NCI-H2107 treated with DMSO at 0.1 percent for 48 hours (cell line): ENCODE results near the gene KIAA1755.

Experiments
- DNase-seq: peaks from one replicate; lab custom pipeline; 2025; ENCODE audit not compliant: unreplicated experiment; lab: John Stamatoyannopoulos, UW

Gene KIAA1755

DNA sequence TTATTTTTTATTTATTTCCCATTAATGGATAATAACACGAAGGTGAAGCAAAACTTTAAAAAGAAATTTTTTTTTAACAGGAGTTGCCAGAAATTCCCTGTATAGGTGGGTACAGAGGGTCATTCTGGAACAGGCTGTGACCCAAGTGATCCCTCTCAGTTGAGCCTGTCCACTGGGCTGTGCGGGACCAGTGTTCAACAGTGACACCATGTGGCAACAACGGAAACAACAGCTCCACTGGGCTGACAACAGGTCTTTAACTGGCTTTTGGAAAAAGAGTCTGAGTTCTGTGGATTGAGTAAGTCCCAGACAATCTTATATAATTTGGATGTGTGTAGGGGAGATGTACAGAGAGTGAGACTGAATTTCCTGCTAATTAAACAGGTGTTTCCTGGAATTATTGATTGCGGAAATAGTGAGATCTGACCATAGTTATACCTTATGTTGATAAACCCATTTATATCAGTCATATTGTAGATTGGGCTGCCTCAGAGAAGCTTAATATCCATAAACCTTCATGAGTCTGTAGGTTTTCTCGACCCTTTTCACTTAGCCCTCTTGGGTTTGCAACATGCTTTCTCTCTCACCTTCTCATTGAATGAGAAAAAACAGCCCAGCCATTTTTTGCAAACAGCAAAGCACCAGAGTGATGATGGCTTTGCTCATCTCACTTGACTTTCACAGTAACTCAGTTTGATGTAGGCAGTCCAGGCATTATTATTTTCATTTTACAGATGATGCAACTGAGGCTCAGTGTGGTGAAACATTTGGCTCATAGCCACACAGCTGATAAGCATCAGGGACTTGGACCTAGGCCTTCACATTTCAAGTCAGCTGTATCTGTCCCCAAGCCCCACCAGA is 17.5 kb downstream of the KIAA1755 start:
- DNase-seq: no peak

DNA sequence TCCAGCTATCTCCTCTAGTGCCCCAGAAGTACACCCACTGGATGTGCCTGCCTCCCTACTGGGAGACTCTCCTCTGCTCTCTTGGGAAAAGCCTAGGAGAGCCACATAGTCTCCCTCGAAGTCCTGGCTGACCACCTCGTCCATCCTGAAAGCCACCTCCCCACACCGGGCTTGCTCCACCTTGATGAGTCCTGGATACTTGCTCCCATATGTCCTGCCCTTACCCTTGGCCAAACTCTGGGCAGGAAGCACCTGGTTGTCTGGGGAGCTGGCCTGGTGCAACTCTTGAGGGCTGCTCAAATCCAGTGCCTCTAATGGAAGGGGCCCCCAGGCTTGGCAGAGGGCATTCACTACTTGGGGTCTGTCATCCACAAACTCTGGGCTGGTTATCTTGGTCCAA is 19.3 kb downstream of the KIAA1755 start:
- no peak for DNase-seq

DNA sequence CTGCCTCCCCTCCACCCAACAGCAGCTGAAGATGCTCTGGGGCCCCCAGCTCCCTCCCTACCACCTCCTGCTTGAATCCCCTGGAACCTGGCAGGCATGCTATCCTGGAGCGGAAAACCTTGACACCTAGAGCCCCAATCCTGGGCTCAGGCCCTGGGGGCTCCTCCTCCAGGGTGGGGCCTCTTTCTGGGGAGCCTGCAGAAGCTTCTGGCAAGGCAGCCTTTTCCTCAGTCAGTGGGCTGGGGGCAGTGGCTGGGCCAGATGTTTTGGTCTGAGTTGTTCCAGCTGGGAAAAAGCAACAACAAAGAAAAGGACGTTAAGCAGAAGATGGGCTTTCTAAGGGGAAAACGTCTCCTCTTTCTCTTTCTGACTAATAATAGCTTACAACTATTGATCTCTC is 21.1 kb downstream of the KIAA1755 start:
- DNase-seq: no peak

GRCh38 chr20:38238829-38239228 is 21.7 kb downstream of the KIAA1755 start:
- no peak for DNase-seq

DNA sequence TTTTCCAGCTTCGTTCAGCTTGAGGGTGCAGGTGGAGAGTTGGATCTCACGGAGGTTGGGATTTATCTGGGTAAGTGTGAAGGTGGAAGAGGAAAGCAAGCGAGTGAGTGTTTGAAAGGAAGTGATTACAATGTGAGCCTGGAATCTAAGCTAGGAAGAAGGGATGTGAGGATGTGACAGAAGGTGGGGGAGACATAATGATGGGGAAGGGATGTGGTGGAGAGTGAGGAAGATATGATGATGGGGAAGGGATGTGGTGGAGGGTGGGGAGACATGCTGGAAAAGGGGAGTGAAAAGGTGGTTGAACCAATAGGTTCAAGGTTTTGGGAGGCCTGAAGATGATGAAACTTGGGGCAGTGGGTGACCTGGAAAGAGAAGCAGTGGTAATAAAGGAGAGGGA is 23.2 kb downstream of the KIAA1755 start:
- no peak for DNase-seq

DNA sequence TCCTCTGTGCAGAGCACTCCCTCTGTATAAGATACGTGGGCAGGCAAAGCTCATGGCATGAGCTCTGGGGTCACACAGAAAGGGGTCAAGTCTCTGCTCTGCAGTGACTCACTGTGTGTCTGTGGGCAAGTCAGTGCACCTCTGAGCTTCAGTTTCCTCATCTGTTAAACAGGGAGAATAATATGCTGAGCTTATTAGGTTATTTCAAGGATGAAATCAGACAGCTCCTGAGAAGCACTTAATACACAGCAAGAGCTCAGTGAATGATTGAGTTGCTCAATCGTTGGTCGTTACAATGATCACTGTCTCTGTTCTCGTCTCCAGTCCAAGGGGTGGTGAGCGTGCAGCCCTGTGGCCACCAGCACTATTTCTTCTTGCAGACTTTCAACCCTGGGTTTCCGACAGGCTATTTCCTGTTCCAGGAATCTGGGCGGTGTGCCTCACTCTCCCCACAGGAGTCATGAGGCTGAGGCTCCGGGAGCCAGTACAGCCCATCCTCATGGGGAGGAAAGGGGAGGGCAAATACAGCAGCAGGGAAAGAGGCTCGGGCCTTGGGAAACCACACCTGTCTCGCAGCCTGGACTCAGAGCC is 28.9 kb downstream of the KIAA1755 start:
- no peak for DNase-seq

- DNase-seq: no peak
These were observed 29.5 kb downstream of the KIAA1755 start for GRCh38 chr20:38230957-38231526.

GRCh38 chr20:38230253-38230551 is 30.3 kb downstream of the KIAA1755 start:
- DNase-seq: no peak

DNA sequence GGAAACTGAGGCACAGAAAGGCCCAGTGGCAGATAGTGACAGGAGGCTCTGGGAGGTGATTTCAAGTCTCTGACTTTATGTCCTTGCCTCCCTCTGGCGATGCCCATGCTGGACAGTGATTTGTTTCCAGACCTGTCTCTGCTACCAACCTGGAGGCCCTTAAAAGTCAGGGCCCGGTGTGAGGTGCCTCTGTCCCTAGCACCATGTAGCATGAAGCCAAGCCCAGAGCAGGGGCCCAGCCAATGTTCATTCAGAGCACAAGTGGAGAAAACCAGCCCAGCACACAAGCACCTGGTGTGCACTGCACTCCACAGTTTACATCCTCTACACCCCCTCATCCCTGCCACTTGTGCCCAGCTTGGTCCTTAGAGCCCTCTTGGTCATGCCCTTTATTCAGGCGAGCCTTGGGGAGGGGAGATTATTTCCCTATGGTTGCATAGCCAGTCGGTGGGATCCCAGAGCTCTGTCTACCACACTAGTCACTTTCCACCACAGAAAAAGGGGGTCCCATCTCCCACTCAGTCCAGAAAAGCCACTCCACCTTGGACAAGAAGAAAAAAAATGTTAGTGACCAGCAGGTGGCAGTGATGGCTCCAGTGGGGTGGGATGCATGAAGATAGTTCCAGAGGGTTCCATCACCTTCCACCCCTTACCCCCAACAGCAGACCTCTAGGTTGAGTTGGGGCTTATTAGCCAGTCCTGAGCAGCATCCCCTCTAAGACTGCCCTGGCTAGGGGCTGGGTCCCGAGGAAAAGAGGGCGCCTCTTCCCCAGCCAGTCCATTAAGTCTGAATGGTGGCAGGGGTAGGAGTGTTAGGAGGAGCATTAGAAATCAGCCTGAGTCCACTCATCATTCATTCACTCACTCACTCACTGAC is 30.9 kb downstream of the KIAA1755 start:
- no peak for DNase-seq

DNA sequence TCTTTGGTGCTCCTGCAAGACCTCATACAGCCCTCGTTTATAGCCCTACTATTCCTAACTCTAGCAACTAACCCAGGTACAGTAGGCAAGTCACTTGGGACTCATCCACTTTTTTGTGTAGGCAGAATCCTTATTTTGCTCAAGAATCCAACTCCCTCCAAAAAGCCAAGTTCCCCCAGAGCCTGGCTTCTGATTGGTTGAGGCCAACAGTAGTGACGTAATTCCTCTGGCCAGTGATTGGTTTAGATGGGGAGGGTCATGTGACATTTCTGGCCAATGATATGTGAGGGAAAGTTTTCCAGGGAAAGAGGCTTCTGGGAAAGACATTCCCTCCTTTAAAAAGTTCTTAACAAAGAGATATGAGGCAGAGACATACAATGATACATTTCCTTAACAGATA is 32.1 kb downstream of the KIAA1755 start:
- no peak for DNase-seq

GRCh38 chr20:38227420-38228360 is 32.8 kb downstream of the KIAA1755 start:
- DNase-seq: no peak

- DNase-seq: peak; percentile 30
These were observed 34.0 kb downstream of the KIAA1755 start for GRCh38 chr20:38226553-38226952.

DNA sequence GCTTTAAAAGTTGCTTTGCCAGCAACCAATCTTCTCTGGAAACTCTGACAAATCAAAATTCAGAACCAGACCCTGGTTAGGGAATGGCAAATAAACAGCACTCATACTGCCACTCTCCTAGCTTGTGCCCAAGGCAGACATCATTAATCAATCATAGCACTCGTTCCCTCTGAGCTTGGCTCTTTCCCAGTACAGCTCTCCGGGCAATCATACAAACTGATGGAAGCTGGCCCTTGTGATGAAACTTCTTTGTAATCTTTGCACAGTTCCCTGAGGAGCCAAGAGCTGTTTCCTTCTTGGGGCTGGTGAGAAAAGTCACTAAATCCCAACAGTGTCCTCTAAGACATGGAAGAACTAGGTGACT is 34.7 kb downstream of the KIAA1755 start:
- DNase-seq: no peak

- no peak for DNase-seq
These were observed 35.2 kb downstream of the KIAA1755 start for GRCh38 chr20:38225240-38225899.

- no peak for DNase-seq
These were observed 36.0 kb downstream of the KIAA1755 start for GRCh38 chr20:38224531-38224930.

DNA sequence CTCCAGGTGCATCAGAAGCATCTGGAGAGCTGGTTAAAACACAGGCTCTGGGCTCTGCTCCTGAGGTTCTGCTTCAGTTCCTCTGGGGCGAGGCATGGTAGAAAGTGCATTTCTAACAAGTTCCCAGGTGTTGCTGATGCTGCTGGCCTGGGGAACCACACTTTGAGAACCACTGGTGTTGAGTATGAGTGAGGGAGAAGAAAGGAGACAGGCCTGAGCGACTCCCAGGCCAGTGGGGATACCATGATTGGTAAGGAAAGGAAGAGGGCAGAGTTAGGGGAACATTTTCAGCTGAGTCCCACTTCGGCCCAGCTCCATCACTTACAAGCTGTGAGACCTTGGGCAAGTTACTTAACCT is 36.8 kb downstream of the KIAA1755 start:
- DNase-seq: no peak

DNA sequence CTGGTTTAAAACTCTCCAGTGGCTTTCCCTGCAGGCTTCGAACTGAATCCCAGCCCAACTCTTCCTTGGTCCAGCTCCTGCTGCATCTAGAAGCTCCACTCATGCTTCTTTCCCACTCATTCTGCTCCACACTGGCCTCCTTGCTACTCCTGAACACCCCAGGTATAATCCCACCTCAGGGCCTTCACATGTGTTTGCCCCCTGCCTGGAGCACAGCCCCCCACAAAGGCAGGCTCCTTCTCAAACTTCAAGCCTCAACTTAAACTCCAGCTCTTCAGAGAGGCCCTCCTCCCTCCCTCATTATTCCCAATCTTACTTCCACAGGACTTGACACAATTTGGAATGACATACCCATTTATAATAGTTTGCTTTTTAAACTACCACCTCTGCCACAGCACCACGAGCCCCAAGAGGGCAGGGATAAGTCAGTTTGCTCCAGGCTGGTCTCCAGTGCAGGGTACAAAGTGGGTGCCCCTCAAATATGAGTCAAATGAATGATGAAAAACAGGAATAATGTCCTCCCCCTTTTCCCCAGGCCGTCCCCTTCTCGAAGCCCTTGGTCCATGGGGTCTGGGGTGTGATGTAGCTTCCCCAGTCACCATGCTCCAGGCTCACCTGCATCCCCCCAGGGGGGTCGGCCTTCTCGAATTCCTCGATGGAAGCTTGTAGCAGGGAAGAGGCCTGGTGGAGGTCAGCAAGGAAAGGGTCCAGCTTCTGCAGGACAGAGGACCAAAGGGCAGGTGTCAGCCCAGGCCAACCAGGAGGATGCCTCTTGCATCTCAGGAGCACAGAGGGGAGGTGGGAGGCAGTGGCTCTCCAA is 37.4 kb downstream of the KIAA1755 start:
- no peak for DNase-seq

GRCh38 chr20:38222231-38222922 is 38.2 kb downstream of the KIAA1755 start:
- no peak for DNase-seq
